Aorta (tissue), 5 donors: ENCODE measurements around the gene FMNL1. TPM values are rescaled to one million over a fixed set of nuclear protein-coding genes. Genes with fewer than 3 reads are reported as not detected.

Experiments used
- ATAC-seq: fragments of 200-7000 bp; cut with Tn5 transposase; one replicate; pipeline ENCODE4 v1.9.1; 2022; ENCODE audit warnings: moderate library complexity; ENCODE audit not compliant: low FRiP score
- DNase-seq, 2 donors: peaks; one replicate each; pipeline ENCODE4 v3.0.0-alpha.2; 2020
- H3K27ac ChIP-seq, 2 donors: one replicate each; pipeline ENCODE4 v1.5.1; 2013; ENCODE audit warnings: low read length in 2 of 2, mild to moderate bottlenecking in 2 of 2, moderate library complexity in 2 of 2, control low read depth in 1 of 2, inconsistent platforms in 1 of 2, low read depth in 1 of 2
- H3K27me3 ChIP-seq, 2 donors: one replicate each; pipeline ENCODE4 v1.6.1; 2013; ENCODE audit warnings: control low read depth in 1 of 2, low read length in 1 of 2, mild to moderate bottlenecking in 1 of 2, moderate library complexity in 1 of 2; ENCODE audit not compliant: insufficient read depth in 2 of 2, control insufficient read depth in 1 of 2
- H3K36me3 ChIP-seq, 2 donors: one replicate each; pipeline ENCODE4 v1.6.1; 2013; ENCODE audit warnings: control low read depth in 1 of 2, low read length in 1 of 2, mild to moderate bottlenecking in 1 of 2; ENCODE audit not compliant: insufficient read depth in 2 of 2, control insufficient read depth in 1 of 2
- H3K4me1 ChIP-seq, 2 donors: one replicate each; pipeline ENCODE4 v1.6.1; 2013; ENCODE audit warnings: low read length in 2 of 2, control low read depth in 1 of 2, mild to moderate bottlenecking in 1 of 2, moderate library complexity in 1 of 2; ENCODE audit not compliant: insufficient read depth in 2 of 2, control insufficient read depth in 1 of 2
- H3K4me3 ChIP-seq, 2 donors: one replicate each; pipeline ENCODE4 v1.5.1; 2013; ENCODE audit warnings: low read length in 2 of 2, control low read depth in 1 of 2, mild to moderate bottlenecking in 1 of 2
- H3K9me3 ChIP-seq: one replicate; pipeline ENCODE4 v1.6.1; 2013; ENCODE audit warnings: mild to moderate bottlenecking, low read length; ENCODE audit not compliant: control insufficient read depth
- WGBS, 2 donors: extraction: QIAGEN DNeasy Blood & Tissue Kit; methylation state at CpG; one replicate each; pipeline ENCODE4 v1.1.7; 2013; 5-methylcytosine and 5-hydroxymethylcytosine counted together
- intact Hi-C, 2 donors: fragments of 100-400 bp; cut with DNase I; formaldehyde crosslinking; loops; one replicate each; pipeline versions ENCODE4 v1.14.2 to v1.15.0; 2022
- polyA plus RNA-seq, 2 donors: library from polyadenylated mRNA; stranded (reverse); fragments of 200-250 nt; gene quantifications; one replicate each; pipeline ENCODE4 v1.2.3, GENCODE V29; 2013
- total RNA-seq, 2 donors: library from RNA; stranded (reverse); fragmentation: NEBNext Ultra II Directional; extraction: Animal tissue kit (Norgen Biotek cat#: 25700); gene quantifications; one replicate each; pipeline ENCODE4 v1.2.1, GENCODE V29; 2021
- donor health status: healthy with polysubstance abuse.
- donor health status: Bipolar disorder and iron deficiency.
- donor health status: DM: no; HTN: no; CAD: no.
- donor health status: DM: no; HTN: no; CAD: no.
- donor health status: DM: yes; HTN: yes; CAD: no.

The FMNL1 gene
- total and polyA plus RNA-seq, 4 donors: 2.2 to 51.7 (median 18.0) TPM

GRCh38 chr17:45287526-45288500 is 66.1 kb downstream of the FMNL1 start:
- Histone ChIP-seq H3K27ac (no peak overlapping the region), H3K4me3 (no peak overlapping the region), H3K36me3 (peaks cover 0 to 2% of the 10 kb centered on the region in 2 donors), H3K27me3 (no peaks in the 10 kb centered on the region), H3K4me1 (peaks cover 0 to 2% of the 10 kb centered on the region in 2 donors), H3K9me3 (no peaks in the 10 kb centered on the region)
- intact Hi-C loops: no loop called here
- ATAC-seq: no peak
- no peak for DNase-seq
- 71 to 73% methylated on average over 10 of the region's 10 CpGs for WGBS, 2 donors

- H3K27ac ChIP-seq: no peak overlapping the region
- 34 to 45% methylated on average over 10 of the region's 10 CpGs for WGBS, 2 donors
- H3K36me3 ChIP-seq: peaks cover 0 to 2% of the 10 kb centered on the region in 2 donors
- H3K27me3 ChIP-seq: no peaks in the 10 kb centered on the region
- no peak overlapping the region for H3K4me3 ChIP-seq
- peaks cover 3 to 9% of the 10 kb centered on the region in 2 donors for H3K4me1 ChIP-seq
- no peaks in the 10 kb centered on the region for H3K9me3 ChIP-seq
- intact Hi-C loops: no loop called here
- ATAC-seq (no peak), DNase-seq (no peak)
Observed at GRCh38 chr17:45288825-45289224, 67.1 kb downstream of the FMNL1 start.

GRCh38 chr17:45289301-45290268 is 67.9 kb downstream of the FMNL1 start:
- 86 to 87% methylated on average over 15 of the region's 15 CpGs for WGBS, 2 donors
- intact Hi-C loops: loop anchor here in 1 of 2 donors (5.0 kb wide), 1 partner anchor 83 kb away; no protein-coding TSS in a partner anchor
- Histone ChIP-seq H3K4me3 (no peak overlapping the region), H3K36me3 (peaks cover 0 to 2% of the 10 kb centered on the region in 2 donors), H3K9me3 (no peaks in the 10 kb centered on the region), H3K4me1 (peaks cover 8 to 10% of the 10 kb centered on the region in 2 donors), H3K27ac (no peak overlapping the region), H3K27me3 (no peaks in the 10 kb centered on the region)
- ATAC-seq: no peak
- no peak for DNase-seq

DNA sequence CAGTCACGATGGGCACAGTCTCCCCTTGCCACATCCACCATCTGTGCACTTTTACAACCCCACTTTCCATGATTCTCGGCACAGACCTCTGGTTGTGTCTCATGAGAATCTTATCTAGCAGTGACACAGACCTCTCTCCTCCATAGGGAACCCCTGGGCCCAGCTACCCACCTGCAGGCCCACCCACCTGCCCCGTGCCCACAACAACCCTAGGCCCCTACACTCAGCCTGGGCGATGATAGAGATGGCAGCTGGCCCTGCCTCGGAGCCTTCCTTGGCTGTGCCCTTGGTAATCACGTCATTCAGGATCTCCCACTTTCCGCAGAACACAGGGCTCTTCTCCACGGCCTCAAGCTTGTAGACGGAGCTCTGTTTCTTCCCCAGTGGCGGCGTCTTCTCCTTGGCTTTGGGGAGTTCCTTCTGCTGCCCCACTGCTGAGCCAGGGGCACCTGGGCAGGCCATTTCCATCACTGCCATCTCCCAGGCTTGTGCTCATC is 68.6 kb downstream of the FMNL1 start:
- 91 to 95% methylated on average over 11 of the region's 11 CpGs for whole genome bisulfite sequencing, 2 donors
- Histone ChIP-seq H3K9me3 (no peaks in the 10 kb centered on the region), H3K27ac (no peak overlapping the region), H3K27me3 (no peaks in the 10 kb centered on the region), H3K36me3 (peaks cover 0 to 2% of the 10 kb centered on the region in 2 donors), H3K4me1 (peaks cover 8 to 10% of the 10 kb centered on the region in 2 donors), H3K4me3 (no peak overlapping the region)
- DNase-seq (no peak), ATAC-seq (no peak)
- intact Hi-C loops: loop anchor here in 1 of 2 donors (5.0 kb wide), 1 partner anchor 82 kb away; no protein-coding TSS in a partner anchor

GRCh38 chr17:45291171-45291805 is 69.6 kb downstream of the FMNL1 start:
- peak in 1 of 2 donors; percentile 70 for DNase-seq
- no peak for ATAC-seq
- 24 to 60% methylated on average over 5 of the region's 5 CpGs for WGBS, 2 donors
- intact Hi-C loops: loop anchor here in 1 of 2 donors (5.0 kb wide), 1 partner anchor 81 kb away; no protein-coding TSS in a partner anchor
- Histone ChIP-seq H3K9me3 (no peaks in the 10 kb centered on the region), H3K4me3 (no peak overlapping the region), H3K27me3 (no peaks in the 10 kb centered on the region), H3K4me1 (peaks cover 8 to 16% of the 10 kb centered on the region in 2 donors), H3K36me3 (peaks cover 0 to 2% of the 10 kb centered on the region in 2 donors), H3K27ac (no peak overlapping the region)

DNA sequence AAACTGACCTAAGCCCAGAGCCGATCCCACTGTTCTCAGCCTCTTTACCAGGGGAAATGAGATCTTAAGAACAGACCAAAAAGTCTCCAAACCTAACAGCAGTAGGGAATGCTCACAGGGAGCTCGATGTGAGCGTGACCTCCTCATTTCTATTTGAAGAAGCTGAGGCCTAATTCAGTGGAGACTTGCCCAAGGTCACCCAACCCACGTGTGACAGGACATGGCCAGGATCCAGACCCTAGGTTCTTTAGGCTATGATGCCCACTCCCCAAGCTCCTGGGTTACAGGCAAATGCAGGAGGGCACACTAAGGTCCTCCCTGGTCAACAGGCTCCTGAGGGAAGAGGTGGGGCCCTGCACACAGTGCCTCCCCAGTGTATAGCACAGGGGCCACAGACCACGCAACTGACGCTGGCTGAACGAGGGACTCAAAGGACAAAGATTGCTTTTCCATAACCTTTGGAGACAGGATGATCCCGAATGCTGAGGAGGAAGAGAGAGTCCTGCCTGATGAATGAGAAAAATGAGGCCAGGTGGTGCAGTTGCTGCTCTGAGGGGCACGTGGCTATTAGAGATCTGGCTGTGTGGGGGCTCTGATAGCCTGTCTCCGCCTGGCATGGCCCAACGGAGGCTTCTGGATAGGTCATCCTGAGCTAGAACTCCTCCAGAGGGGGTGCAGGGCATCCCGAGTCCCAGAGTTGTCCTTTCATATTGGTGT is 71.2 kb downstream of the FMNL1 start:
- peaks cover 8 to 16% of the 10 kb centered on the region in 2 donors for H3K4me1 ChIP-seq
- H3K36me3 ChIP-seq: peaks cover 0 to 2% of the 10 kb centered on the region in 2 donors
- no peaks in the 10 kb centered on the region for H3K27me3 ChIP-seq
- DNase-seq (peak in 1 of 2 donors; percentile 55), ATAC-seq (no peak)
- no peak overlapping the region for H3K4me3 ChIP-seq
- no peaks in the 10 kb centered on the region for H3K9me3 ChIP-seq
- intact Hi-C loops: loop anchor here in 1 of 2 donors (5.0 kb wide), 1 partner anchor 79 kb away; no protein-coding TSS in a partner anchor
- 54 to 57% methylated on average over 12 of the region's 12 CpGs for WGBS, 2 donors
- peak overlapping the region in 1 of 2 donors; percentile 96 for H3K27ac ChIP-seq

- Histone ChIP-seq H3K27ac (peak overlapping the region; percentile 10 to 96), H3K4me3 (no peak overlapping the region), H3K36me3 (peaks cover 0 to 2% of the 10 kb centered on the region in 2 donors), H3K27me3 (no peaks in the 10 kb centered on the region), H3K4me1 (peaks cover 8 to 16% of the 10 kb centered on the region in 2 donors), H3K9me3 (no peaks in the 10 kb centered on the region)
- DNase-seq (peak; percentile 92 to 93), ATAC-seq (peak; percentile 87)
- intact Hi-C loops: loop anchor here in 1 of 2 donors (5.0 kb wide), 1 partner anchor 79 kb away; no protein-coding TSS in a partner anchor
- WGBS, 2 donors: 6 to 10% methylated on average over 10 of the region's 10 CpGs
Observed at GRCh38 chr17:45293413-45294211, 71.9 kb downstream of the FMNL1 start.
